ENCODE results near the gene LMTK2.

DNA sequence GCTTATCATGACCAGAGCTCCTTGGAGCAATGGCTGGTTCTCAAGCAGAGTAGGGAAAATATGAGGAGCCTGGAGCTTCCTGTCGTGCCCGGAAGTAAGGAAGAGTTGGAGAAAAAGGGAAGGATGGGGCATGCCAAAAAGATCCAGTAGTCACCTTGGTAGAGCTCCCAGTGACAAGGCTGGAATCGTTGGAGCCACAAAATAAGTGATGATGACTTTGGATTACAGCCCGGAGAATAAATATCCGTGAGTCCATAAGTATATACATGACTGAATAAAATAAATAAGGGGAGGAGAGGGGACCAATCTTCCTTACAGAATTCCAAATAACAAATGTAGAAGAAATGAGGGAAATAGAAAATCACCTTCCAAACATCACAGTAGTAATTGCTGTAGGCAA, 29.3 kb downstream of the LMTK2 start:
- TF ChIP-seq, protein P1, sequence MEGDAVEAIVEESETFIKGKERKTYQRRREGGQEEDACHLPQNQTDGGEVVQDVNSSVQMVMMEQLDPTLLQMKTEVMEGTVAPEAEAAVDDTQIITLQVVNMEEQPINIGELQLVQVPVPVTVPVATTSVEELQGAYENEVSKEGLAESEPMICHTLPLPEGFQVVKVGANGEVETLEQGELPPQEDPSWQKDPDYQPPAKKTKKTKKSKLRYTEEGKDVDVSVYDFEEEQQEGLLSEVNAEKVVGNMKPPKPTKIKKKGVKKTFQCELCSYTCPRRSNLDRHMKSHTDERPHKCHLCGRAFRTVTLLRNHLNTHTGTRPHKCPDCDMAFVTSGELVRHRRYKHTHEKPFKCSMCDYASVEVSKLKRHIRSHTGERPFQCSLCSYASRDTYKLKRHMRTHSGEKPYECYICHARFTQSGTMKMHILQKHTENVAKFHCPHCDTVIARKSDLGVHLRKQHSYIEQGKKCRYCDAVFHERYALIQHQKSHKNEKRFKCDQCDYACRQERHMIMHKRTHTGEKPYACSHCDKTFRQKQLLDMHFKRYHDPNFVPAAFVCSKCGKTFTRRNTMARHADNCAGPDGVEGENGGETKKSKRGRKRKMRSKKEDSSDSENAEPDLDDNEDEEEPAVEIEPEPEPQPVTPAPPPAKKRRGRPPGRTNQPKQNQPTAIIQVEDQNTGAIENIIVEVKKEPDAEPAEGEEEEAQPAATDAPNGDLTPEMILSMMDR (conservative IDR thresholded peaks at IDR 0.05; ENCODE audit: low read length) = no peak
- no peak for TF ChIP-seq EZH2phosphoT487 (IDR thresholded peaks at IDR 0.05; ENCODE audit: borderline replicate concordance)

Data from Loucy (cell line).